Measurements from ENCODE around the gene TCP10L. TPM values are rescaled to one million over a fixed set of nuclear protein-coding genes. Genes with fewer than 3 reads are reported as not detected.

The TCP10L gene
- total and polyA plus RNA-seq, 10 of the 15 experiments (the other 5 are each of a cell fraction or from before 2014, with no cell fraction given) = 0.11 to 0.45 (median 0.19) TPM; not detected in 3

DNA sequence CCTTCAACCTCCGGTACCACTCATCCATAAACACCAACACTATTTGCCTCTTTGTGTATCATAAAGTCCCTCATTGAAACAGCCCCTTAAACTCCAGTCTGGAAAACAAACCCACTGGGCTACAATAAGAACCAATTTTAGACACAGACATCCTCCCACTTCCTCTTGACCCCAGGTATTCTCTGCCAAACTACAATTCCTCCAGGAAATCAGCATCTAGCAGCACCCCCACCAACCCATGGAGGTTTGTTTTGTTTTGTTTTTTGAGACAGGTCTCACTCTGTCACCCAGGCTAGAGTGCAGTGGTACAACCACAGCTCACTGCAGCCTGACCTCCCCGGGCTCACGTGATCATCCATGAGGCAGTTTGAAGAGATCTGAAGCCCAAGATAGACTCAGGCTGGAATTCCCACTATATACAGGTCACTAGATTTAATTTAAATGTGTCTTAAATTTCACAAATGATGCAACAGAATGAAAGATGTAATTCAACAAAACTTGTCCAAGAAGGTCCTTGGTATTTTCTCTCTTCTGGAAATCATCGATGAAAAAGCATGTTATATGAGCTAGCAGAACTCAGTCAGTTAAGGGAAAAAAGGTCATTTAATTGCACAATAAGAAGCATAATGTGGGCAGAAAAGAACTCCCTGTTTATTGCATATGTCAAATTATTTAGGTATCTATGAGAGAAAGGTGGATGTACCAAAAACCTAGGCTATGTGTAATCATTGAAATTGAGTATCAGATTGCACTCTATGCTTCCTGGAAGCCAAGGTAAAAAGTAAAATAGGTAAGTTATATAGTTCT, 30.3 kb downstream of the TCP10L start:
- Histone ChIP-seq H2AFZ (ENCODE audit: control insufficient read depth, low read depth, low read length) (no peak overlapping the region), H3K4me1 (ENCODE audit: control insufficient read depth, insufficient read depth, low read length) (no peaks in the 10 kb centered on the region), H3K27ac (ENCODE audit: control insufficient read depth, insufficient read depth) (no peak overlapping the region), H3K27me3 (replicated peaks in 1 of 2; ENCODE audit: control insufficient read depth in 2 of 2, insufficient read depth in 2 of 2, low read length in 1 of 2) (no peaks in the 10 kb centered on the region), H3K79me2 (ENCODE audit: control insufficient read depth, insufficient read depth, low read length) (no peaks in the 10 kb centered on the region), H3K9me3 (replicated peaks; ENCODE audit: control insufficient read depth, insufficient read depth, low read length) (no peaks in the 10 kb centered on the region), H3K9ac (ENCODE audit: control insufficient read depth, insufficient read depth, low read length) (no peak overlapping the region), H3K4me3 (no peak overlapping the region), H4K20me1 (ENCODE audit: control insufficient read depth, insufficient read depth) (no peaks in the 10 kb centered on the region), H3K36me3 (ENCODE audit: control insufficient read depth in 2 of 2, insufficient read depth in 2 of 2, low read length in 1 of 2) (no peaks in the 10 kb centered on the region), H3K4me2 (ENCODE audit: control insufficient read depth, insufficient read depth) (no peak overlapping the region)
- no peak for DNase-seq (ENCODE audit: low read depth, low spot score)
- no peak for FAIRE-seq
- TF ChIP-seq CHD1 (IDR thresholded peaks at IDR 0.05; ENCODE audit: low read depth, low read length) = no peak
- no peak for TF ChIP-seq CHD2 (IDR thresholded peaks at IDR 0.05; ENCODE audit: borderline replicate concordance, low read depth, low read length)
- TF ChIP-seq HDAC6 (IDR thresholded peaks at IDR 0.05; ENCODE audit: unreplicated experiment) = no peak
- TF ChIP-seq EED (IDR thresholded peaks at IDR 0.05; ENCODE audit: low read depth) = no peak
- no peak for TF ChIP-seq RCOR1 (conservative IDR thresholded peaks at IDR 0.05; ENCODE audit: low read depth, low read length)
- TF ChIP-seq DPF2 (IDR thresholded peaks at IDR 0.05) = no peak
- TF ChIP-seq TARDBP (IDR thresholded peaks at IDR 0.05; ENCODE audit: borderline replicate concordance) = no peak
- TF ChIP-seq, protein P1, sequence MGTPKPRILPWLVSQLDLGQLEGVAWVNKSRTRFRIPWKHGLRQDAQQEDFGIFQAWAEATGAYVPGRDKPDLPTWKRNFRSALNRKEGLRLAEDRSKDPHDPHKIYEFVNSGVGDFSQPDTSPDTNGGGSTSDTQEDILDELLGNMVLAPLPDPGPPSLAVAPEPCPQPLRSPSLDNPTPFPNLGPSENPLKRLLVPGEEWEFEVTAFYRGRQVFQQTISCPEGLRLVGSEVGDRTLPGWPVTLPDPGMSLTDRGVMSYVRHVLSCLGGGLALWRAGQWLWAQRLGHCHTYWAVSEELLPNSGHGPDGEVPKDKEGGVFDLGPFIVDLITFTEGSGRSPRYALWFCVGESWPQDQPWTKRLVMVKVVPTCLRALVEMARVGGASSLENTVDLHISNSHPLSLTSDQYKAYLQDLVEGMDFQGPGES (IDR thresholded peaks at IDR 0.05) = no peak
- TF ChIP-seq CHD4 (IDR thresholded peaks at IDR 0.05) = no peak
- TF ChIP-seq, protein P2, sequence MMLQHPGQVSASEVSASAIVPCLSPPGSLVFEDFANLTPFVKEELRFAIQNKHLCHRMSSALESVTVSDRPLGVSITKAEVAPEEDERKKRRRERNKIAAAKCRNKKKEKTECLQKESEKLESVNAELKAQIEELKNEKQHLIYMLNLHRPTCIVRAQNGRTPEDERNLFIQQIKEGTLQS (IDR thresholded peaks at IDR 0.05; ENCODE audit: borderline replicate concordance, extremely low read depth, low read depth, low read length) = no peak
- no peak for TF ChIP-seq ATF7 (IDR thresholded peaks at IDR 0.05; ENCODE audit: low read depth)
- TF ChIP-seq, protein P3, sequence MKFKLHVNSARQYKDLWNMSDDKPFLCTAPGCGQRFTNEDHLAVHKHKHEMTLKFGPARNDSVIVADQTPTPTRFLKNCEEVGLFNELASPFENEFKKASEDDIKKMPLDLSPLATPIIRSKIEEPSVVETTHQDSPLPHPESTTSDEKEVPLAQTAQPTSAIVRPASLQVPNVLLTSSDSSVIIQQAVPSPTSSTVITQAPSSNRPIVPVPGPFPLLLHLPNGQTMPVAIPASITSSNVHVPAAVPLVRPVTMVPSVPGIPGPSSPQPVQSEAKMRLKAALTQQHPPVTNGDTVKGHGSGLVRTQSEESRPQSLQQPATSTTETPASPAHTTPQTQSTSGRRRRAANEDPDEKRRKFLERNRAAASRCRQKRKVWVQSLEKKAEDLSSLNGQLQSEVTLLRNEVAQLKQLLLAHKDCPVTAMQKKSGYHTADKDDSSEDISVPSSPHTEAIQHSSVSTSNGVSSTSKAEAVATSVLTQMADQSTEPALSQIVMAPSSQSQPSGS (IDR thresholded peaks at IDR 0.05; ENCODE audit: low read length) = no peak
- TF ChIP-seq, protein P4, sequence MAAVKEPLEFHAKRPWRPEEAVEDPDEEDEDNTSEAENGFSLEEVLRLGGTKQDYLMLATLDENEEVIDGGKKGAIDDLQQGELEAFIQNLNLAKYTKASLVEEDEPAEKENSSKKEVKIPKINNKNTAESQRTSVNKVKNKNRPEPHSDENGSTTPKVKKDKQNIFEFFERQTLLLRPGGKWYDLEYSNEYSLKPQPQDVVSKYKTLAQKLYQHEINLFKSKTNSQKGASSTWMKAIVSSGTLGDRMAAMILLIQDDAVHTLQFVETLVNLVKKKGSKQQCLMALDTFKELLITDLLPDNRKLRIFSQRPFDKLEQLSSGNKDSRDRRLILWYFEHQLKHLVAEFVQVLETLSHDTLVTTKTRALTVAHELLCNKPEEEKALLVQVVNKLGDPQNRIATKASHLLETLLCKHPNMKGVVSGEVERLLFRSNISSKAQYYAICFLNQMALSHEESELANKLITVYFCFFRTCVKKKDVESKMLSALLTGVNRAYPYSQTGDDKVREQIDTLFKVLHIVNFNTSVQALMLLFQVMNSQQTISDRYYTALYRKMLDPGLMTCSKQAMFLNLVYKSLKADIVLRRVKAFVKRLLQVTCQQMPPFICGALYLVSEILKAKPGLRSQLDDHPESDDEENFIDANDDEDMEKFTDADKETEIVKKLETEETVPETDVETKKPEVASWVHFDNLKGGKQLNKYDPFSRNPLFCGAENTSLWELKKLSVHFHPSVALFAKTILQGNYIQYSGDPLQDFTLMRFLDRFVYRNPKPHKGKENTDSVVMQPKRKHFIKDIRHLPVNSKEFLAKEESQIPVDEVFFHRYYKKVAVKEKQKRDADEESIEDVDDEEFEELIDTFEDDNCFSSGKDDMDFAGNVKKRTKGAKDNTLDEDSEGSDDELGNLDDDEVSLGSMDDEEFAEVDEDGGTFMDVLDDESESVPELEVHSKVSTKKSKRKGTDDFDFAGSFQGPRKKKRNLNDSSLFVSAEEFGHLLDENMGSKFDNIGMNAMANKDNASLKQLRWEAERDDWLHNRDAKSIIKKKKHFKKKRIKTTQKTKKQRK (IDR thresholded peaks at IDR 0.05; ENCODE audit: low read depth, low read length) = no peak
- no peak for TF ChIP-seq MTA2 (IDR thresholded peaks at IDR 0.05; ENCODE audit: low read depth)
- no peak for TF ChIP-seq CREB1 (IDR thresholded peaks at IDR 0.05; ENCODE audit: low read depth)
- no peak for TF ChIP-seq RELA (IDR thresholded peaks at IDR 0.05; ENCODE audit: borderline replicate concordance, partially characterized antibody)
- TF ChIP-seq ZSCAN29 (IDR thresholded peaks at IDR 0.05) = no peak
- ATAC-seq = no peak
- no TSS peak for BruUV-seq (replicated peaks)
- ChIA-PET SMC1A (ENCODE audit: uncharacterized antibody, unreplicated experiment) (no interaction called here), POLR2A (no interaction called here), CTCF (interaction anchor here (0.7 kb wide), 1 partner anchor 9 kb away, joined by 3 read pairs; no protein-coding TSS in a partner anchor), RAD21 (ENCODE audit: unreplicated experiment) (no interaction called here)
- intact Hi-C loops (cut with micrococcal nuclease; ENCODE audit: unreplicated experiment) = no loop called here
- in situ Hi-C loops (cut with MboI) = no loop called here
- WGBS (ENCODE audit: insufficient coverage, insufficient replicate concordance, low lambda C conversion rate, missing lambda C conversion rate) = 52% methylated on average over 4 of the region's 4 CpGs
